Measurements from ENCODE around the gene PRDM16. TPM values are rescaled to one million over a fixed set of nuclear protein-coding genes. Genes with fewer than 3 reads are reported as not detected.

PRDM16 gene
- total RNA-seq, 1 donor: 6.5 TPM

DNA sequence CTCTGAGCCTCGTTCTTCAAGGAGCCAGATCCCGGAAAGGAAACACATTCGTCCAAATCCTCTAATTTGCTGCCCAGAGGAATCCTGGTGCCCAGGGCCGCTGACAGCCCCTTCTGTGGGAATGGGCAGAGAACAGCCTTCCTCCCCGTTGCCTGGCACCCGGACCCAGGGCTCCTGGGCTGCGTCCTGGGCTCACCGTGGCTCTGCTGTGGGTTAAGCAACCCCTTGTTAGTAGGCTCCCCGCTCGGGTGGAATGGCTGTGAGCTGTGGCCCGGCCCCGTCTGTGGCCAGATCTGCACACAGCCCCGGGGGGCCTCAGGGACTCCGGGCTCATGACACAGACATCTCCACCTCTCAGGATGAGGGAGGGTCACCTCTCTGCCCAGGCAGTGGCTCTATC is 262.6 kb downstream of the PRDM16 start:
- no peaks in the 10 kb centered on the region for H3K4me1 ChIP-seq (ENCODE audit: insufficient read depth, low read length)

DNA sequence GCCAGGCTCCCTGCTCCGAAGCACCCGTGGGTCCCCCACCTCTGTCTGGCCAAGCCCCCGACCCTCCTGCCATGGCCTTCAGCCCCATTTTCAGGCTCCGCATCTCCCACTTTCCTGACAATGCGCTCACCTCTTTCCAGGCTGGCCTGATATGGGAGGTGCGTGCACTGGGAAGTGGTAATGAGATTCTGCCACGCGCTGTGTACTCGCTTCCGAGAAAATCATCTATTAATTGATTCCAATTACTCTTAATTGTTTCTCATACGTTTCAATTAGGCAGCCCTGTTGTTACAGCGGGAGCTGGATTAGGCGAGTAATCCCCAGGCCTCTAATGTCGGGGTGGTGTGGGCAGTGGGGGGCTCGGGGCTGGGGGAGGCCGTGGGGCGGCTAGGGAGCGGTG is 263.0 kb downstream of the PRDM16 start:
- H3K4me2 ChIP-seq (ENCODE audit: insufficient read depth, low read length): no peak overlapping the region
- H3K4me3 ChIP-seq (ENCODE audit: insufficient read depth, low read length): no peak overlapping the region
- no peaks in the 10 kb centered on the region for H4K20me1 ChIP-seq (ENCODE audit: insufficient read depth, low read length)
- H3K4me1 ChIP-seq (ENCODE audit: insufficient read depth, low read length): no peaks in the 10 kb centered on the region
- no peaks in the 10 kb centered on the region for H3K27me3 ChIP-seq (ENCODE audit: insufficient read depth, low read length)
- H3K79me2 ChIP-seq (ENCODE audit: insufficient read depth, low read length): no peaks in the 10 kb centered on the region
- no peak overlapping the region for H2AFZ ChIP-seq (ENCODE audit: low read length)
- H3K9me3 ChIP-seq (ENCODE audit: low read depth, low read length): no peaks in the 10 kb centered on the region
- no peak for DNase-seq (ENCODE audit: insufficient read length, low spot score, missing footprints)
- TF ChIP-seq CTCF (IDR thresholded peaks at IDR 0.05; ENCODE audit: extremely low read depth, low read depth, low read length): no peak
- no peak overlapping the region for H3K27ac ChIP-seq (ENCODE audit: low read depth, low read length)
- no peaks in the 10 kb centered on the region for H3K36me3 ChIP-seq (ENCODE audit: insufficient read depth, low read length)

More for the DNA sequence above, 262.6 kb downstream of the PRDM16 start:
- Histone ChIP-seq H3K27me3 (ENCODE audit: insufficient read depth, low read length) (no peaks in the 10 kb centered on the region), H4K20me1 (ENCODE audit: insufficient read depth, low read length) (no peaks in the 10 kb centered on the region), H3K27ac (ENCODE audit: low read depth, low read length) (no peak overlapping the region), H3K4me3 (ENCODE audit: insufficient read depth, low read length) (no peak overlapping the region), H3K9me3 (ENCODE audit: low read depth, low read length) (no peaks in the 10 kb centered on the region), H2AFZ (ENCODE audit: low read length) (no peak overlapping the region), H3K36me3 (ENCODE audit: insufficient read depth, low read length) (no peaks in the 10 kb centered on the region), H3K79me2 (ENCODE audit: insufficient read depth, low read length) (no peaks in the 10 kb centered on the region), H3K4me2 (ENCODE audit: insufficient read depth, low read length) (no peak overlapping the region)
- no peak for DNase-seq (ENCODE audit: insufficient read length, low spot score, missing footprints)
- no peak for TF ChIP-seq CTCF (IDR thresholded peaks at IDR 0.05; ENCODE audit: extremely low read depth, low read depth, low read length)

DNA sequence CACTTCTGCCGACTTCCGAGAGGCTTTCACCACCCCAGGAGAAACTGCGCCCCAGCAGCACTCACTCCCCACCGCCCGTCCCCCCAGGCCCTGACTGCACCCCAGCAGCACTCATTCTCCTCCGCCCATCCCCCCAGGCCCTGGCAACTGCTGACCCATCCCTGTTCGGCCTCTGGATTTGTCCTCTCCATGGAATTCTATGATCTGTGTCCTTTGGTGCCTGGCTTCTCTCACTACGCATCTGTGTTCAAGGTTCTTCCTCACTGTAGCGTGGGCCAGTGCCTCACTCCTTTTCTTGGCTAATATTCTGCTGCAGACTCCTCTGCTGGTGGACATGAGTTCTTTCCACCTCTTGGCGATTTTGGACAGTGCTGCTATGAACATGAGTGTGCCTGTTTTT is 263.7 kb downstream of the PRDM16 start:
- Histone ChIP-seq H3K27ac (ENCODE audit: low read depth, low read length) (no peak overlapping the region), H3K79me2 (ENCODE audit: insufficient read depth, low read length) (no peaks in the 10 kb centered on the region), H4K20me1 (ENCODE audit: insufficient read depth, low read length) (no peaks in the 10 kb centered on the region), H3K4me1 (ENCODE audit: insufficient read depth, low read length) (no peaks in the 10 kb centered on the region), H3K4me3 (ENCODE audit: insufficient read depth, low read length) (no peak overlapping the region), H3K36me3 (ENCODE audit: insufficient read depth, low read length) (no peaks in the 10 kb centered on the region), H2AFZ (ENCODE audit: low read length) (no peak overlapping the region), H3K27me3 (ENCODE audit: insufficient read depth, low read length) (no peaks in the 10 kb centered on the region), H3K9me3 (ENCODE audit: low read depth, low read length) (no peaks in the 10 kb centered on the region), H3K4me2 (ENCODE audit: insufficient read depth, low read length) (no peak overlapping the region)
- DNase-seq (ENCODE audit: insufficient read length, low spot score, missing footprints): no peak
- TF ChIP-seq CTCF (IDR thresholded peaks at IDR 0.05; ENCODE audit: extremely low read depth, low read depth, low read length): no peak

DNA sequence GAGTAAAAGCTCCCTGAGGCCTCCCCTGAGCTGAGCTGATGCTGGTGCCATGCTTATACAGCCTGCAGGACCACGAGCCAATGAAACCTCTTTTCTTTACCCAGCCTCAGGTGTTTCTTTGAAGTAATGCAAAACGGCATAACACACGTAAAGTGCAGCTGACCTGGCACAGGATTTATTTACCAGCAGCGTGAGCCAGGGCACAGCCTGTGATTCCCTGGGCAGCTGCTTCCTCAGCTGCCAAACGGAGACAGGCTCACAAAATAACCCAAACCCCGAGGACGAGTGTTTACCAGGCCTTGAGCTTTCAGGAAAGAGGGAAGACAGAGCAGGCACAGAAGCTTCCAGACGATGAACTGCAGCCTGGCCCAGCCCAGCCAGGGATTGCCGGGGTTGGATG is 264.9 kb downstream of the PRDM16 start:
- H3K36me3 ChIP-seq (ENCODE audit: insufficient read depth, low read length): no peaks in the 10 kb centered on the region
- H3K4me3 ChIP-seq (ENCODE audit: insufficient read depth, low read length): no peak overlapping the region
- H3K27ac ChIP-seq (ENCODE audit: low read depth, low read length): no peak overlapping the region
- no peak overlapping the region for H3K4me2 ChIP-seq (ENCODE audit: insufficient read depth, low read length)
- no peaks in the 10 kb centered on the region for H4K20me1 ChIP-seq (ENCODE audit: insufficient read depth, low read length)
- no peaks in the 10 kb centered on the region for H3K9me3 ChIP-seq (ENCODE audit: low read depth, low read length)
- no peaks in the 10 kb centered on the region for H3K27me3 ChIP-seq (ENCODE audit: insufficient read depth, low read length)
- no peak for DNase-seq (ENCODE audit: insufficient read length, low spot score, missing footprints)
- no peaks in the 10 kb centered on the region for H3K79me2 ChIP-seq (ENCODE audit: insufficient read depth, low read length)
- no peak overlapping the region for H2AFZ ChIP-seq (ENCODE audit: low read length)
- TF ChIP-seq CTCF (IDR thresholded peaks at IDR 0.05; ENCODE audit: extremely low read depth, low read depth, low read length): no peak
- no peaks in the 10 kb centered on the region for H3K4me1 ChIP-seq (ENCODE audit: insufficient read depth, low read length)

All from osteoblast (primary cell).